Measurements from ENCODE around the gene GLUL.

GRCh38 chr1:182348961-182349747 is 42.4 kb downstream of the GLUL start:
- TF ChIP-seq RAD21 (IDR thresholded peaks at IDR 0.05; ENCODE audit: low read length) (no peak), CHD1 (IDR thresholded peaks at IDR 0.05; ENCODE audit: low read depth, low read length) (no peak), POLR2A (IDR thresholded peaks at IDR 0.05; ENCODE audit: low read depth, low read length) (no peak), CTCF (conservative IDR thresholded peaks at IDR 0.05; ENCODE audit: low read depth, low read length) (no peak), MXI1 (IDR thresholded peaks at IDR 0.05; ENCODE audit: borderline replicate concordance, low read depth, low read length) (no peak)
